Hindlimb muscle (tissue), 1 donor: ENCODE data around the gene ST6GAL2. TPM values are rescaled to one million over a fixed set of nuclear protein-coding genes. Genes with fewer than 3 reads are reported as not detected.

ENCODE experiments used
- DNase-seq: peaks from one replicate; pipeline ENCODE4 v3.0.0-alpha.2; 2013
- polyA plus RNA-seq: library from polyadenylated mRNA; unstranded; fragments of 120-200 nt; gene quantifications from one replicate; pipeline ENCODE4 v1.2.1, GENCODE V29; 2013; ENCODE audit not compliant: insufficient read length

The ST6GAL2 gene
- polyA plus RNA-seq, 1 donor, result 3.6 TPM

GRCh38 chr2:106863387-106863786, 22.6 kb downstream of the ST6GAL2 start:
- no peak for DNase-seq

- no peak for DNase-seq
These were observed 26.5 kb downstream of the ST6GAL2 start for GRCh38 chr2:106859498-106859897.

GRCh38 chr2:106858810-106859209, 27.2 kb downstream of the ST6GAL2 start:
- no peak for DNase-seq

DNA sequence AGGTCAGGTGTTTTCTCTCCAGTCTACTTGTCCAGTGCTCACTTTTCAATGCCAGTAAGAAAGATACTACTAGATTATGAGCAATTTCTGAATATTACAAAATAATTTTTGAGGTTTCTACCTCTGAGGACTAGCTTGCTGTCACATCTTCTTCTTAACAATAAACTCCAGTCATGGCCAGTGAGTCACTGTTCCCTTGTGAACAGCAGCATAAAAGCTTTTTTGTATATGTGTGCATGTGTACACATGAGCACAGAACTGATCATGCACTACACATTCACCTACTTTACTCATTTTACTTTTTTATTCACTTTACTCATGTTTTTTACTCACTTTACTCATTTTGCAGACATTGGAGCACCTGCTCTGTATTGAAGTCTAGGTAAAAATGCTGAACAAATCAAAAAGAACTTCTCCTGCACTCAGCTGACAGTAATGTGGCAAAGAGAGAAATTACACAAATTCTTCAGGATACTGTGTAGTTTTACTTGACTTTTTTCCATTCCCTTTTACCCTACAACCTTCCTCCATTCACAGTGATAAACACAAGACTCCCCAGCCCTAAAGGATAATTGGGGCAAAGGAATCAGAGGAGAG, 28.0 kb downstream of the ST6GAL2 start:
- DNase-seq, result no peak

DNA sequence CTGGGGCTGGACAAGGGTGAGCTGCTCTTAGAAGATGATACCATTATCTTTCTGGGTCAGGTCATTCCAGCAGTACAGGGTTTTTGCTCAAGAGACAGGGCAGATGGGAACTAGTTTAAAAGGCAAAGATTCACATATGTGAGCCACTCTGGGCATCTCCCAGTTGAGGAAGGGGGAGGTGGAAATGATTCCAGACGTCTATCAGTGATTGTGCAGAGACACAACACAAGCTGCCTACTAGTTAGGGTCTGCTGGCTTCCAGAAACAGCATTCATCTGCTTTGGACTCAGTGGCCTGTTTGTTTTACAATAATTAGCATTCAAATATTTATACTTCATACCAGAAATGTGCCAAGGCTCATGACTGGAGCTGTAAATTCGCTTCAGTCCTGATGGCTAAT, 32.3 kb downstream of the ST6GAL2 start:
- DNase-seq, result no peak

- no peak for DNase-seq
These were observed 34.0 kb downstream of the ST6GAL2 start for GRCh38 chr2:106851881-106852501.

DNA sequence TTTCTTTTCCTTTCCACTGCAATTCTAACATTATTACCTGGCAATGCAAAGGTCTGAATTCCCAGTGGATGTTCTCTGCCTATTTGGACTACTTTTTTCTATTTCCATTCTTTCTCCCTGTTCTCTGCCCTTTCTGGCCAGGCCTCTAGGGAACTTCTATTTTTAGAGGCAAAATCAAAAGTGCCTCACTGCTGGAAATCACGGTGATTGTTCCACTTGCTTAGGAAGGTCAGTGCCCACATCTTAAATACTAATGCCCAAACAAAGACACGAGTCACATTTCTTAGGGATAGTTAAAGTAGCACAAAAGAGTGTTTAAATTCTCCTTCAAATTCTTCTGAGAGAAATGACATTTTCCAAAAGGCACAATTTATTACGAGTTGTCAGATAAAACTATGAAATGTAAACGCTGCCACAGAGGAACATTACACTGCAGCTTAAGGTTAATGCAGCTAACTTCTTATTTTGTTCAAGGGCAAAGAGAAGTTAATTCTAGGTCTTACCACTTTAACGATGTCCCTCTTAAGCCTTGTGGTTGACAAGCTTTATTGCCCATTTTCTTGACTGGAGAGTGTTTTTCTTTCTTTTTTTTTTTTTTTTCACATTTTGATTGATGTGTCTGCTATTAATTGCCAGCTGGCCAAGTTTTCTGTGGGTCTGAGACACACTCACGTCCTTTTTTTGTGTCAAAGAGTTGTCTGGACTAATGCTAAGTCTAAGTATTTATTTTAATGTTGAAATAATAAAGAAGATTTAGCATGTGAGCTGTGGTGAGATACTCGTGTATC, 34.7 kb downstream of the ST6GAL2 start:
- no peak for DNase-seq

DNA sequence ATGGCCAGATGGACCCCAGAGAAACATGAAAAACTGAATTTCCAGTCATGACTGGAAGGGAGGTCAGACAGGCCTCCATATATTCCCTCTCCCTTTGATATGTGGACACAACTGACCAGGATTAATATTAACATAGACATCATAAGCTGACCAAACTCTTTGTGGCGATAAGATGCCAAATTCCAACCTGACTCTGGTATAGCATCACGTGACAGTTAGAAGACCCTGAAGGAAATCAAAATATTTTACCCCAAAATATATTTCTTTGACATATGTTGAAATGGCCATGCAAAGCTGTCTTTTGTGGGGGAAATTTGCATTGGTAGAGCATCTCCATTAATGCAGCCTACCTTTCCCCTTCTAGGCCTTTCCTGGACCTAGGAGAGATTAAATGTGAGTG, 36.7 kb downstream of the ST6GAL2 start:
- DNase-seq, result no peak

- no peak for DNase-seq
These were observed 38.6 kb downstream of the ST6GAL2 start for GRCh38 chr2:106847366-106847765.

- no peak for DNase-seq
These were observed 40.3 kb downstream of the ST6GAL2 start for GRCh38 chr2:106845716-106846115.

DNA sequence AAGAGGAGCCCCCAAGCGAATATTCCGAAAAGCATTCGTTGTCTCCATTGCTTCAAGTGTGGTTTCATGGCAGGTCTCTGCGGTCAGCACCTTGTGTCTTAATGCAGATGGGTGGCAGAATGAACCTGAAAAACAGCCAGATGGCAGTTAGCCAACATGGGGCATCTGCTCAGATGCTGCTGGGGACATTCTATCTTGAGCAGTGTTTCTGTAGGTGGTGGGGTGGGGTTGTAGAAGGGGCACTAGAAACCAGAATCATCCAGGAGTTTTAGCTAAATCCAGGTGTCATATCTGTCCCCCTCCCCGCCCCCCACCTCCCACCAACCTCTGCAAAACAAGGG, 42.1 kb downstream of the ST6GAL2 start:
- DNase-seq, result no peak

DNA sequence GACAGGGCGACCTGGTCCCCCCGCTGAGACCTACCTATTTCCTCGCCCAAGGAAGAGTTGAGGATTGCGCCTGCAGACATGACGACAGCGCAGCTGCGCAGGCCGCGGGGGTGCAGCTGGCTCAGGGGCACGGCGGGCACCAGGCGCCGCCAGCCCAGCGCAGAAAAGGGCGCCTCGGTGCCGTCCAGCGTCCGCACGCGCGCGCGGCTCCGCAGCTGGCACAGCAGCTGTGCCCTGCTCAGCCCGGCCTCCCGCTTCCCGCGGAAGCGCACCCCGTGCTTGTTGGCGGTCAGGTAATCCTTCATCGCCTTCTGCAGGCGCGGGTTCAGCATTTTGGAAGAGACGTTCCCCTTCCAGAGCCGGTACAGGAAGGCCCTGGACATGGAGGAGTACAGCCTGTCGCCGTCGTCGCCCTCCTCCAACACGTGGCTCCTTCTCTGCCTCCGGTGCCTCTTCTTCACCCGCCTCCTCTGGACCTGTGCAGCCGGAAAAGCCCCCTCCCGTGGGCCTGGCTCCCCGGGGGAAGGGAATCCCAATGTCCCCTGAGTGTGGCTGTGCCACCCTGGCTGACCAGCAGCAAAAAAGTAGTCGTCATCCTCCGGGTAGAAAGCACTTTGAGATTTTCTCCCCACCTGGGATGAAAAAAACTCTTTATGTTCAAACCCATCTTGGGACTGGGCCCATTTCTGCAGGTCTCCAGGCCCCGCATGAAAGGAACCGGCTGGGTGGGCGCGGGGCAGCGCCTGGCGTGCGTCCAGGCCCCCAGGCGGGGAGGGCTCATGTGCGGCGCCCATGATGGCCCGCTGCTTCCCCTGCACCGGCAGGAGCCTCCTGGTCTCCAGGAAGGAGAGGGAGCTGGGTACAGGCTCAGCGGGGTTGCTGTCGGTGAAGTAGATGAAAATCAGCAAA, 42.7 kb downstream of the ST6GAL2 start:
- no peak for DNase-seq

GRCh38 chr2:106841886-106842645, 43.9 kb downstream of the ST6GAL2 start:
- DNase-seq, result no peak

DNA sequence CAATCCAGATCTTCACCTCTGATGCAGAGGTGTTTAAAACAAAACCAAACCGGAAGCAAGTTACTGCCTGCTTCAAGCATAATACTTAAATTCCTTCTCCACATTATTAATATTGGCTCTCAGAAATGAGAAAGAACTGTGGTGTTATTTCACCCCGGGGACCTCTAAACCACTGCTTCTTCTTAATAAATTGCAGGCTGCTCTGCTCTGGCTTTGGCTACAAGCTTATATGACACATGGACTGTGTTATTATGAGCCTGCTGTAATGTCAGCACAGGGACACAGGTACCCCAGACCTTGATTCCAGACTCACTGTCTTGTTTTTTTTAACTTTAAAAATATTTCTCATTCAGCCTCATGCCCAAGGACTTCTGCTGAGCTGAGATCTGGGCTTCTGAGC, 45.1 kb downstream of the ST6GAL2 start:
- DNase-seq, result no peak

DNA sequence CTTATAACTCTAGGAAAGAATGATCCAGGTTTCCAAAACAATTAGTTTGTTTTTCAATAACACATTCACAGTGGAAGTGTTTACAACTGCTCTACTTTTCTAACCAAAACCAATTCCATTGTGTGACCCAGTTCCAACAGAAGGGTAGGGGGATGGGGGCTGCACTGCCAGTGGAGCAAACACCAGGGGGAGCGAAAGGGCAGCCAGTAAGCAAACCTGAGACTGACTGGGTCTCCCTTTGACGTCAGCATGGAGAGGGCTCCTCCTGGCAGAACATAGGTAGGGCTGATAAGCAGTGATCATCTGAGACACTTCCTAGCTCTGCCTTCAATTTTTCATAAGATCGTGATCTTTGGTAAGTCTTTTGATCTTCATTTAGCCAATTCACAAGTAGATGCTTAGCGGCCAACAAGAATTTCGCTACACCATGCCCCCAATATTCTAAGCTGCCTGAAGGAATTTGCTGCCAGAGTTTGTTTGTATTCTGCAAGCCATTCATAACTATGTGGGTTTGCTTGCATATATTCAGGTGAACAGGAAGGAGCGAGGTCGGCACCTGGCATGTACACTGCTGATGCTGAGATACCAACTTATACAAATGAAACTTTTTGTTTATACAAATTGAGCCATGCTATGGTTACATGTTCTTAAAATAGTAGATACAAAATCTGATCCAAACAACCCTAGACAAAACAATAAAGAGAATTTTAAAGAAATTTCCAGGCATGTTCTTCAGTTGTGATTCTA, 45.9 kb downstream of the ST6GAL2 start:
- no peak for DNase-seq

DNA sequence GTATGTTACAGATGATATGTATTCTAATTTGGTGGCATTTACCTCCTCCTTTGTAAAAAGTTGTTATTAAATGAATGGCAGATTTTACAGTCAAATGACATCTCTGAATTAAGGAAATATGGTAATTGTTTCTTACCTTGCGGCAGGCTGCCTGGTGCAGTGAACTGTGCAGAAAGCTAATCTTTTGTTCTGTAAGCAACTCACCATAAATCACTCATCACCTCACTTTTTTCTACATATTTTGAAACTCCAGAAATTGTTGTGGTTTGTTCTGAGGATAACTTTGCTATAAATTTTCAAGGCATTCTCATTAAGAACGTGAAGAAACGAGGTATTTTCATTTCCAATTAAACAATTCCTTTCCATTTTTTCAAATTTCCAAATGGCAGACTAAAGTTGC, 52.7 kb downstream of the ST6GAL2 start:
- DNase-seq, result no peak

DNA sequence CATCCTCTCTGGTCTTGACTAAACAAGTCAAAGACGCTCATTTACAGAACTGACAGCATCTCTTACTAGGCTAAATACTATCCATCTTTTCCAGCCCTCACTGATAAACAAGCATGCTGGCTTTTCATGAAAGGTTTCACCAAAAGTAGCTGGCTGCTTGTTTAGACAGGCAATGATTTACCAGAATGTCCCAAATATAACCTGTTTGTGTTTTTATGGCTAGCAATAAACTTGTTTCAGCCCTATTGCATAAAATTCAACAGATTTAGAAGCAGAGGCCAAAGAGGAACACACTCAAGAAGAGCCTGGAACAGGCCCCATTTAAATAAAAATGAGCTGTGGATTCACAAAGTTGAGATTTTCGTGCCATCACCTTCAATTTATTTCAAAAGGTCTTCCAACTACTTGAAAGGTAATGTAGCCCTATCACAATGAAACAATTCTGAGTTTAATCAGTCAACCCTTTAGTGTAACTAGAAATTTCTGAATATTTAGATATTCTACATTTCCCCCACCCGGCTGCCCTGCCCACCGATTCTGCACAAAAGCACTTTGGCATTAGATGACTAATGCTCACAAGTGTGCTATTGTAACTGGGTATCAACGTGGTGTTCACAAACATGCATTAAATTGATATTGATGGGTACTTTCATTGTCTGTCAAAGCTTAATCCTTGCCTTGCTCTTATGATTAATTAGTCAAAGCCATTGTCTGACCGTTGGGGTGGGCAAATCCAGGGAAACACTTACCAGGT, 54.0 kb downstream of the ST6GAL2 start:
- no peak for DNase-seq

- DNase-seq, result no peak
These were observed 54.7 kb downstream of the ST6GAL2 start for GRCh38 chr2:106831241-106831640.

DNA sequence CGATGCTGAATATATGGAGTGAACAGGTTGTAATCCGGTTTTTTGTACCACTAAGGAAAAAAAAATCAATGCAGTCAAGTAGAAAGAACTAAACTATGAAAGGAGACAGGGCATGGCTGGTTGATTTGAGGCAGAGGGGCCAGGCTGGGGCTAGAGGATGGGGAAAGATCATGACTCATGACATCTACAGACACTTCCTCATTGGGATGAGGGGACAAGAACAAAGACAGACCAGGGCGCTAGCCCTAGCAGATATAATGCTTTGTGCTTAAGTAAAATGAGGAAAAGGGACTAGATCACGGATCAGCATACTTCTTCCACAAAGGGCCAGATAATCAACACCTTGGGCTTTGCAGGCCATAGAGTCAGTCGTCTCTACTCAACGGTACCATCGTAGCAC, 55.8 kb downstream of the ST6GAL2 start:
- no peak for DNase-seq

GRCh38 chr2:106828119-106828518, 57.8 kb downstream of the ST6GAL2 start:
- DNase-seq, result no peak

DNA sequence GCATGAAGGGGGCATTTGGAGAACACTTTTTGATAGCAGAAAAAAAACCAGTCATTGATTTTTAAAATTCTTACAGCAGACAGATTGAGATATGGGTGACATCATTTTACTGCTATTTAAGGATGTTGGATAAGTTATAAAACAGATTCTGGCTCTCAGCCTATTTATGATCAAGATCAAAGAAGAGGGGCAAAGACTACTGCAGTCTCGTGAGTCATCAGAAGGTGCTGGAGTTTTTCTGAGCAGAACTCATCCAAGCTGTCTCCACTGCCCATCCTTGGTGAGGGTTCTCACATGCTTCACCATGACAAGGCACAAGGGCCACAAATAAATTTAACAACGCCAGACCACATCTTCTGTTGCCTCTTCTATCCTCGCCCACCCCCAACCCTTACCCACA, 58.8 kb downstream of the ST6GAL2 start:
- no peak for DNase-seq
